Renal pelvis (tissue), 12 donors: ENCODE results near the gene CBLB. TPM values are rescaled to one million over a fixed set of nuclear protein-coding genes. Genes with fewer than 3 reads are reported as not detected.

Experiments used
- DNase-seq: peaks from one replicate; pipeline ENCODE4 v3.0.0-alpha.2; 2013
- long read RNA-seq, 16 experiments: transcript quantifications; one replicate each; lab custom pipeline, GENCODE V29; 2026
- polyA plus RNA-seq, 3 donors: library from polyadenylated mRNA; unstranded; fragments of 120-200 nt; gene quantifications; one replicate each; pipeline ENCODE4 v1.2.1, GENCODE V29; 2013; ENCODE audit not compliant: insufficient read length in 3 of 3

The CBLB gene
- 10 to 100 TPM; 41.9 to 66.0 (median 54.6) TPM for polyA plus RNA-seq
- long read RNA-seq, donor 1, full-length matches to known transcripts, result 1 of 1 reads
- long read RNA-seq, donor 1, partial matches to known transcripts, result 0 of 1 reads
- long read RNA-seq, donor 1, other reads (novel, unspliced or antisense), result 0 of 1 reads
- long read RNA-seq, donor 2, full-length matches to known transcripts, result 1 of 1 reads
- long read RNA-seq, donor 2, partial matches to known transcripts, result 0 of 1 reads
- long read RNA-seq, donor 2, other reads (novel, unspliced or antisense), result 0 of 1 reads
- long read RNA-seq, donor 3, result 0 reads
- long read RNA-seq, donor 4, full-length matches to known transcripts, result 1 of 1 reads
- long read RNA-seq, donor 4, partial matches to known transcripts, result 0 of 1 reads
- long read RNA-seq, donor 4, other reads (novel, unspliced or antisense), result 0 of 1 reads
- long read RNA-seq, donor 5, full-length matches to known transcripts, result 2 of 2 reads
- long read RNA-seq, donor 5, partial matches to known transcripts, result 0 of 2 reads
- long read RNA-seq, donor 5, other reads (novel, unspliced or antisense), result 0 of 2 reads
- long read RNA-seq, donor 6, full-length matches to known transcripts, result 4 of 10 reads
- long read RNA-seq, donor 6, partial matches to known transcripts, result 6 of 10 reads
- long read RNA-seq, donor 6, other reads (novel, unspliced or antisense), result 0 of 10 reads
- long read RNA-seq, donor 7, full-length matches to known transcripts, result 3 of 9 reads
- long read RNA-seq, donor 7, partial matches to known transcripts, result 6 of 9 reads
- long read RNA-seq, donor 7, other reads (novel, unspliced or antisense), result 0 of 9 reads
- long read RNA-seq, donor 8, result 0 reads
- long read RNA-seq, donor 9, full-length matches to known transcripts, result 2 of 7 reads
- long read RNA-seq, donor 9, partial matches to known transcripts, result 5 of 7 reads
- long read RNA-seq, donor 9, other reads (novel, unspliced or antisense), result 0 of 7 reads
- long read RNA-seq, donor 10, full-length matches to known transcripts, result 1 of 1 reads
- long read RNA-seq, donor 10, partial matches to known transcripts, result 0 of 1 reads
- long read RNA-seq, donor 10, other reads (novel, unspliced or antisense), result 0 of 1 reads
- long read RNA-seq, donor 11, full-length matches to known transcripts, result 2 of 2 reads
- long read RNA-seq, donor 11, partial matches to known transcripts, result 0 of 2 reads
- long read RNA-seq, donor 11, other reads (novel, unspliced or antisense), result 0 of 2 reads
- long read RNA-seq, donor 12, full-length matches to known transcripts, result 7 of 12 reads
- long read RNA-seq, donor 12, partial matches to known transcripts, result 5 of 12 reads
- long read RNA-seq, donor 12, other reads (novel, unspliced or antisense), result 0 of 12 reads
- long read RNA-seq, donor 13, full-length matches to known transcripts, result 4 of 4 reads
- long read RNA-seq, donor 13, partial matches to known transcripts, result 0 of 4 reads
- long read RNA-seq, donor 13, other reads (novel, unspliced or antisense), result 0 of 4 reads
- long read RNA-seq, donor 14, result 0 reads
- long read RNA-seq, donor 15, full-length matches to known transcripts, result 10 of 10 reads
- long read RNA-seq, donor 15, partial matches to known transcripts, result 0 of 10 reads
- long read RNA-seq, donor 15, other reads (novel, unspliced or antisense), result 0 of 10 reads
- long read RNA-seq, donor 16, full-length matches to known transcripts, result 1 of 11 reads
- long read RNA-seq, donor 16, partial matches to known transcripts, result 10 of 11 reads
- long read RNA-seq, donor 16, other reads (novel, unspliced or antisense), result 0 of 11 reads

- peak; percentile 97 for DNase-seq
These were observed at the start of gene CBLB for GRCh38 chr3:105868742-105869530. TSS of gene CBLB (minus strand) at chr3:105869012. CDS start at chr3:105867577, 1,435 bp downstream.

DNA sequence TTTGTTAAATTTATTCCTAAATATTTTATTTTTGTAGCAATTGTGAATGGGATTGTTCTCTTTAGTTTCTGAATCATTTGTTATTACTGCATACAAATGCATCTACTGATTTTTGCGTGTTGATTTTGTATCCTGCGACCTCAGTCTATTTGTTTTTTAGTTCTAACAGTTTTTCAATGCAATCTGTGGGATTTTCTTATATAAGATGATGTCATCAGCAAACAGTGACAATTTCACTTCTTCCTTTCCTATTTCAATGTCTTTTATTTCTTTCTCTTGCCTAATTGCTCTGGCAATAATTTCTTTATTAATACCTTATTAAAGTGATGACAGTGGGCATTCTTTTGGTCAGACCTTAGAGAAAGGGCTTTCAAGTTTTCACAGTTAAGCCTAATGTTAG is 48.0 kb upstream of the CBLB start:
- no peak for DNase-seq

GRCh38 chr3:105915524-105915923 is 46.7 kb upstream of the CBLB start:
- no peak for DNase-seq

DNA sequence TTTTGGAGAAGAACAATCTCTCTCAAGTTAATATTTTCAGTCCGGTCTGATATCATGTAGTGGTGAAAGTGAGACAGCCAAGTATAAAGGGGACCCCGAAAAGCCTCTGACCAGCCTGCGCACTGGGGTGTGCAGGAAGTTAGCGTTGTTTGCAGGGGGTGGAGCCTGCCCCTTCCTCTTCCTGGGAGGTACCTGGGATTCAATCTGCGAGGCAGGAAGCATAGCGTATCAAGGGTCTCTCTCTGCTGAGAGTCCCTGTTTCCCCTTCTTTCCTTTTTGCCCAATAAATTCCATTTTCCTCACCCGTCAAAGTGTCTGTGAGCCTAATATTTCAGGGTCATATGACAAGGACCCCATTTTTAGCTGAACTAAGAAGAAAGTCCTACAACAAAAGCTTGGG is 44.8 kb upstream of the CBLB start:
- no peak for DNase-seq

DNA sequence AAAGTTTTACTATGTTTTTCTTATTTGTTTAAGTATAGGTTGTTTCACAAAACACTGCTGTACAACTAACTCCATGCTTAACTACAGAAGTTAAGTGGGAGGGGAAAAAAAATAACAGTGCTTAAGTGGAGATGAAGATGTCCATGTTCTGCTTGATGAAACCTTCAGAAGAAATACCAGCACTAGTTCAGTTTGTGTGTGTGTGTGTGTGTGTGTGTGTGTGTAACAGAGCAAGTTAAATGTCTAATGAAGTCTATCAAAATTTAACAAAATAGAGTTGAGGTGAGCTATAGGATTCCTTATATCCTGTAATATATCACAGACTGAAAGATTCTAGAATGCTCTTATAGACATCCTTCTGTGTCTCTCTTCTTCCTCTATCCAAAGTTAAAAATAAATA is 44.1 kb upstream of the CBLB start:
- DNase-seq, result no peak

DNA sequence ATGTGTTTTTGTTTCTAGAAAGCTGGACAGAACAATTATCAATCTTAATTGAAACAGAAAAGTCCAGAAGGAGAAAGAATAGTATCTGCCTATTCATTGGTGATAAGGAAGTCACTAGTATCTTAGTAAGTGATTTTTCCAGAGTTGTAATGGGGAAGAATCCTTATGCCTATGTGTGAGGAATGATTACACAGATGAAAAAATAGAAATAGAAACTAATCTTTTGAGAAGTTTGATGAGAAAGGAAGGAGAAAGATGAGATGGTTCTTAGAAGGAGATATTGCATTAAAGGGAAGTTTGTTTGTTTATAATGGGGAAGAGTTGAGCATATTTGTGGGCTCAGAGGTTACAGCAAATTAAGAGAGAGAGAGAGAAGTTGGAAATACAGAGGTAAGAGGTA is 42.7 kb upstream of the CBLB start:
- DNase-seq, result no peak

DNA sequence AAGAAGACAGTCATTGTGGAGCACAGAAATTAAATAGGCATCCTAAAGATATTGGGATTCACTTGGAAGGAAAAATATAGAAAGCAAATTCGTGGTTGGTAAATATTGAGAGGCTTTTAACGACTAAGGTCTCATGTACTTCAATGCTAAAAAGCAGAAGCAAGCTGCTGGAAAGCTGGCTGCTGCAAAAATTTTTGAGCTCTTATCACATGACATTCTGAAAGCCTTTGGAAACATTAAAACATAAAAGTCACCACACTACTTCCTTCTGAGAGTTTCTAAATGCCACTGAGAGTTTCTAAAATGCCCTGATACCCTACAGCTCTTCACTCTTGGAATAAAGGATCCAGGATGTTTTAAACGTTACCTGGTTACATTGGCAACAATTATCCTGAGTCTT is 39.0 kb upstream of the CBLB start:
- DNase-seq, result no peak

GRCh38 chr3:105906836-105907235 is 38.0 kb upstream of the CBLB start:
- peak; percentile 21 for DNase-seq

DNA sequence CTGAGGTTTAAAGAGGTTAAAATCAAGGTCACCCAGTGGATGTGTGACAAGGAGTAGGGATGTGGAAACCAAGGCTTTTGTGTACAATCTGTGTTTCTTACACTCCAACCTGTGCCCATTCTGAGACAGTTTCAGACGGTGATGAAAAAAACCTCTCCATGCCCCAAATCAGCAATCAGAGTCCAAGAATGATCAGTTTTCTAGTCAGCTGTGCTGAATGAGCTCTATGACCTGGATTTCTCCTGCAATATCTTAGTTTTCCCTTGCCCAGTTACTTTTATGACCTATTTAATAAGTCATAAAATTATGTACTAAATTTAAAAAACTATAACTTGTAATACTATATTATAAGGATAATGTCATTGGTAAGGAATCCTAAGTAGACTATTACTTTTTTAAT is 37.5 kb upstream of the CBLB start:
- no peak for DNase-seq

GRCh38 chr3:105905328-105905727 is 36.5 kb upstream of the CBLB start:
- DNase-seq, result no peak

DNA sequence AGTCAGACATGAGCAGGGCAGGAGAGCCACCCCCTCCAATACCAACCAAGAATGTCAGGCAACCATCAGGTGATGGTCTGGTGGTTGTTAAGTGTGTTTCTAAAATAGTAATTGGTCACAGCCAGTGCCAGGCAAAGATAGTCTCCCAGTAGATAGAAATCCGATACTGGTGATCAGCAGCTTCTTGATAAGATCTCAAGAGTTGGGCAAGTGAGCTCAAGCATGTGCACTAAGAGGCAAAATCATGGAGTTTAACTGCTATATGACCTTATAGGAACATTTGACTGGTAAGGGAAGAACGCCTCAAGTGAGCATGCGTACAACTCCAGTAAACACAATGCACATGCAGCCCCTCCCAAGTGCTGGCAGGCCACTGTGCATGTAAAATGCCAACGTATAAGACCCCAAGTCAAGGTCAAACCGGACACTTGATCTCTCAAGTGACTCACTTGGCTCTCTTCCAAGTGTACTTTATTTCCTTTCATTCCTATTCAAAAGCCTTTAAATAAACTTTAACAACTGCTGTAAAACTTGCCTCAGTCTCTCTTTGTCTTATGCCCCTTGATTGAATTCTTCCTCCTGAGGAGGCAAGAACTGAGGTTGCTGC is 36.0 kb upstream of the CBLB start:
- DNase-seq, result no peak

DNA sequence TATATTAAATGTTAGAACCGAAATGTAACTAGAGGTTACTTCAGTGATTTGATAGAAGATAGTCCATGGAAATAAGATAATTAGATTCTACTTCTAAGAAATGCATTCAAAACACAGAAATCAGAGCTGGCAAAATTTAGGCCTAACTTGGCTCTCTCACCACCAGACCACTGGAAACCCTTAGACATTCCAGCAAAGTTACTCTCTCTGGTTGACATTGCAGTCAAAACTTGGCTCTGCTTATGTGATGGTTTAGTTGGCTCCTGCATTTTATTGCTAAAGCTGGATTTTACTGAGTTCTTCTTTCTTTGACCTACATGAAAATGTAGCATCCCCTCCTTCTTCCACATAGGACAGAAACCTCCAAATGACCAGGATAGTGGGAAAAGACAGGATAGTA is 35.4 kb upstream of the CBLB start:
- DNase-seq, result no peak

DNA sequence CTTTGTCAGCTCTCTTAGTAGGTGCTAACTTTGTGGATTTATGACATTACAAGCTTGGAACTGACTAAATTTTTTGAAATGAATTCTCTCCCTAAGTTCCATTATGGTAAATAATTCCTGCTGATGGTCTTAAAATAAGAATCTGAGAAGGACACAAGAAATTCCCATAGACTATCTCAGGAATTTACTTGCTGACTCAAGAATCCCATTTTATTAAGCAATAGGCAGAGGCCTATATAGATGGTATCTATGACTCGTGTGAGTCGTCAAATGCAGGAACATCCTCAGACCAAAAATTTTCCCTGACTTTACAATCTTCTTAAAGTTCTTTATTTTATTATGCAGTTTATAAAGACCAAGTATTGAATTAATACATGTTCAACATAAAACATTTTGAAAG is 30.7 kb upstream of the CBLB start:
- DNase-seq, result no peak

DNA sequence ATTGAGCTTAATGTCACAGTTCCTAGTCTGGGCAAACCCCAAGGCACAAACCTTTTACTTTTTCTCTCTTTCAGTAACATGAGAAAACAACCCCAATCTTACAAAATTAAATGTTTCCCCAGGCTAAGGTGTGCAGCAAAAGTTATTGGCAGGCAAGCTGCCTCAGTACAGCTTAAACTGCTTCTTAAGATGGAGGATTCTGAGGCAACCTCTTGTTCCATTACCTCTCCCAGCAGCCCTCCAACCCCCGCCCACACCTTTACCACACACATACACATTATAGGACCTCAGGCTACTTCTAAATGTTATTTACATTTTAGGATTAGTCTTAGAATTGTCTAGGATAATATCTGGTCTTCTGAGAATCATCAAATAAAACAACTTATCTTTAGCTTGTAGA is 22.3 kb upstream of the CBLB start:
- DNase-seq, result no peak

DNA sequence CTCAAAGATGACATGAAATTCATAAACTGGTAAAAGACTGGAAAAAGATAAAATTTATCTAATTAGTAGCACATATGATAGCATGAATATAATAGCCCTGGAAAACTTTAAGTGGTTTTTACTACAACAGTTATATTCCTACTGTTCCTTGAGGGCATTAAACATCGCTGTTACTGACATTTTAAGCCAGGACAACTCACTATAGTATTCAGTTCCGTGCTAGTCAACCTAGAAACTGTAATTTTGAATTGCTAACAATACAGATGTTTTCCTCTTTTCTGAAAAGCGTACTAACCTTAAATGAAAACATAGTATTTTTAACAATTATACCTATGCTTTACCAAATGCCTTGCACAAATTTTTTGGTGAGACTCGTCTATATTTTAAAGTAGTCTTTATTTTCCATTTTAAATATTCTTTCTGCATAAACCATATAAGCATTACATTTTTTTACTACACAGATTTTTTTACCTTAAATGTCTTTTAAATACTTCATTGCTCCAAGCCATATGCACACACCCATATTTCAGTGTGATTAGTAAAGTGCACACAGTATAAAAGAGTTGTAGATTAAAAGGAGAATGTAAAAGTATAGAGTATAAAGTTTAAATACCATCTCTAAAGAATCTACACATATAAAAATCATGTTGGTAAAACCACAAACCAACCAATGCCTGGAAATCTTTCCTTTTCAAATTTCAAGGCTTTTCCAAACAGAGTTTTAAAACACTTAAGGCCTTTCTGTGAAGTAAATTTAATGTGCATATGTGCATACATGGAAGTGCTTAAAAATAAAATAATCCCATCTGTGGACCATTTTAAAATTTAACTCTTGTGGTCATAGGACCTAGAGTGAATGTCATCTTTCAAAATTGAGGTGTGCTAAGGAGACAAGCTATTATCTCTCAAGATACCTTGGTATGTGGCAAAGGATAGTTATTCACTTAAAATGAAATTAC is 20.1 kb upstream of the CBLB start:
- DNase-seq, result no peak

- no peak for DNase-seq
These were observed 16.4 kb upstream of the CBLB start for GRCh38 chr3:105885256-105885655.

- DNase-seq, result no peak
These were observed 15.1 kb upstream of the CBLB start for GRCh38 chr3:105883798-105884377.

- DNase-seq, result no peak
These were observed 12.0 kb upstream of the CBLB start for GRCh38 chr3:105880681-105881290.
